Measurements from ENCODE around the gene CRIM1. TPM values are rescaled to one million over a fixed set of nuclear protein-coding genes. Genes with fewer than 3 reads are reported as not detected.

CRIM1 gene
- total and polyA plus RNA-seq, 2 experiments from 2014 or later, result 10.5 to 36.4 TPM

DNA sequence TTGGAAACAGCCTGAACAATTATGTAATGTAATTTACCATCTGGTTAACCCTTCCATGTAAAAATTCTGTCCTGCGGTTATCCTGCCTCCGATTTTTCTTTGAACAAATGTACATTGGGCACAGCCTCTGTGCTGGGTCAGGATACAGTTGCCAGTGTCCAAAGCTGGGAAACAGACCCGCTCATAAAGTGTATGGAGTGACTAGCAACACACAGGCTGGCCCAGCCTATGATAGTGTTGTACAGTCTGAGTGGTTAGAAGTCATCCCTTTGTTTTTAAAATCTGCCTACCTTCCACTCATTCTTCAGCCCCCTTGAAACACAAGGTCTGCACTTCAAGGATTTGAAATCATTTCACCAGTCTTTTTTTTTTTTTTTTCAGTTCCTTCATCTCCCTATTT lies 192.3 kb downstream of the CRIM1 start (continued):
- TF ChIP-seq ZNF462 (CRISPR knock-in tag; IDR thresholded peaks at IDR 0.05), result no peak
- TF ChIP-seq STAT1 (IDR thresholded peaks at IDR 0.05; ENCODE audit: unreplicated experiment), result no peak
- no peak for TF ChIP-seq CREB1 (CRISPR knock-in tag; IDR thresholded peaks at IDR 0.05; ENCODE audit: low read depth)
- no peak for TF ChIP-seq POLR2AphosphoS5 (IDR thresholded peaks at IDR 0.05; ENCODE audit: low read depth)
- TF ChIP-seq EZH2phosphoT487 (IDR thresholded peaks at IDR 0.05; ENCODE audit: unreplicated experiment), result no peak
- TF ChIP-seq, protein P1, sequence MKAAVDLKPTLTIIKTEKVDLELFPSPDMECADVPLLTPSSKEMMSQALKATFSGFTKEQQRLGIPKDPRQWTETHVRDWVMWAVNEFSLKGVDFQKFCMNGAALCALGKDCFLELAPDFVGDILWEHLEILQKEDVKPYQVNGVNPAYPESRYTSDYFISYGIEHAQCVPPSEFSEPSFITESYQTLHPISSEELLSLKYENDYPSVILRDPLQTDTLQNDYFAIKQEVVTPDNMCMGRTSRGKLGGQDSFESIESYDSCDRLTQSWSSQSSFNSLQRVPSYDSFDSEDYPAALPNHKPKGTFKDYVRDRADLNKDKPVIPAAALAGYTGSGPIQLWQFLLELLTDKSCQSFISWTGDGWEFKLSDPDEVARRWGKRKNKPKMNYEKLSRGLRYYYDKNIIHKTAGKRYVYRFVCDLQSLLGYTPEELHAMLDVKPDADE (IDR thresholded peaks at IDR 0.05), result no peak
- TF ChIP-seq NANOG (IDR thresholded peaks at IDR 0.05; ENCODE audit: borderline replicate concordance), result no peak

GRCh38 chr2:36549165-36549574 lies 193.6 kb downstream of the CRIM1 start:
- Mint-ChIP-seq H3K4me3 (no peak overlapping the region), H3K9me3 (no peaks in the 10 kb centered on the region), H3K4me1 (no peaks in the 10 kb centered on the region), H3K27ac (no peak overlapping the region), H3K36me3 (ENCODE audit: low read depth) (peaks cover 42% of the 10 kb centered on the region), H3K27me3 (ENCODE audit: insufficient read depth, low read depth, poor library complexity) (peaks cover 2% of the 10 kb centered on the region)
- ATAC-seq (no peak), DNase-seq (ENCODE audit: low spot score) (no peak)
- peaks cover 9% of the 10 kb centered on the region for H3K36me3 ChIP-seq (ENCODE audit: insufficient read depth)
- no peaks in the 10 kb centered on the region for H3K4me1 ChIP-seq (ENCODE audit: insufficient read depth)
- H3K9me2 ChIP-seq (ENCODE audit: insufficient read depth), result no peaks in the 10 kb centered on the region
- H3K4me3 ChIP-seq, result no peak overlapping the region
- H3K4me2 ChIP-seq, result no peak overlapping the region
- H3K27ac ChIP-seq (ENCODE audit: low read depth), result no peak overlapping the region
- H3K27me3 ChIP-seq (ENCODE audit: insufficient read depth), result no peaks in the 10 kb centered on the region
- no peaks in the 10 kb centered on the region for H4K20me1 ChIP-seq (replicated peaks; ENCODE audit: insufficient read depth)
- H3F3A ChIP-seq (replicated peaks; ENCODE audit: low read depth), result 0 out of 2 replicates have a peak, but pooled peaks cover 4% of the 10 kb centered on the region
- no peaks in the 10 kb centered on the region for H3K79me2 ChIP-seq (replicated peaks; ENCODE audit: insufficient read depth)
- H2AFZ ChIP-seq, result no peak overlapping the region
- no peak for TF ChIP-seq ZNF462 (CRISPR knock-in tag; IDR thresholded peaks at IDR 0.05)
- no peak for TF ChIP-seq EZH2phosphoT487 (IDR thresholded peaks at IDR 0.05; ENCODE audit: unreplicated experiment)
- TF ChIP-seq ZNF331 (CRISPR knock-in tag; IDR thresholded peaks at IDR 0.05; ENCODE audit: low read depth), result no peak
- TF ChIP-seq EZH2 (IDR thresholded peaks at IDR 0.05; ENCODE audit: low read depth, unreplicated experiment), result no peak
